H1 (cell line): ENCODE results near the gene ZNF672. TPM values are rescaled to one million over a fixed set of nuclear protein-coding genes. Genes with fewer than 3 reads are reported as not detected.

Experiments
- ATF2 ChIP-seq: IDR thresholded peaks from 2 replicates; pipeline ENCODE4 v1.6.1; 2012; ENCODE audit warnings: low read length, inconsistent platforms
- CHD7 ChIP-seq: fragments of 300-600 bp; sonication (generic); IDR thresholded peaks from 2 replicates; pipeline ENCODE4 v1.7.1; 2012; ENCODE audit warnings: low read length, moderate library complexity, mild to moderate bottlenecking, inconsistent platforms; ENCODE audit not compliant: insufficient replicate concordance
- FOSL1 ChIP-seq: IDR thresholded peaks from 2 replicates; pipeline ENCODE4 v1.6.1; 2011; ENCODE audit warnings: mild to moderate bottlenecking, low read depth, low read length, moderate library complexity; ENCODE audit not compliant: insufficient read depth
- GTF2F1 ChIP-seq: IDR thresholded peaks from 2 replicates; pipeline ENCODE4 v1.6.1; 2012; ENCODE audit warnings: low read depth, low read length, improper control_type of control experiment, borderline replicate concordance
- PHF8 ChIP-seq: fragments of 200-600 bp; sonication (generic); conservative IDR thresholded peaks from 2 replicates; pipeline ENCODE4 v1.7.1; 2012; ENCODE audit warnings: low read depth, mild to moderate bottlenecking, inconsistent platforms, low read length, moderate library complexity
- SUZ12 ChIP-seq: fragments of 200-600 bp; sonication (generic); IDR thresholded peaks from 2 replicates; pipeline ENCODE4 v1.6.1; 2012; ENCODE audit warnings: mild to moderate bottlenecking, inconsistent platforms, low read length, moderate library complexity, mixed read lengths
- TEAD4 ChIP-seq: IDR thresholded peaks from 2 replicates; pipeline ENCODE4 v1.6.1; 2012; ENCODE audit warnings: low read depth, low read length, inconsistent platforms, mixed read lengths
- polyA plus RNA-seq, 7 experiments: library from polyadenylated mRNA; depleted of rRNA in 3 of 7; stranded (reverse) in 5 of 7; unstranded in 2 of 7; fragments of >200 nt in 5 of 7; fragments of 200-250 nt in 2 of 7; gene quantifications; 1 replicate in 5 of 7; 2 replicates in 1 of 7; 4 replicates in 1 of 7; pipeline versions ENCODE4 v1.2.1 to v1.2.3, GENCODE V29; 2011 to 2013; ENCODE audit warnings: missing spikeins in 2 of 7, mixed read lengths in 2 of 7
- total RNA-seq: library from RNA; stranded (reverse); fragmentation: NEBNext Ultra II Directional; extraction: Animal tissue kit (Norgen Biotek cat#: 25700); gene quantifications from 2 replicates; pipeline ENCODE4 v1.2.1, GENCODE V29; 2021

The ZNF672 gene
- total and polyA plus RNA-seq, 2 of the 8 experiments (the other 6 are each of a cell fraction or from before 2014, with no cell fraction given): 30.7 to 40.4 TPM

GRCh38 chr1:248858891-248859889 is 21.2 kb downstream of the ZNF672 start, which contains the start of gene ZNF692 (continued):
- TF ChIP-seq FOSL1: no peak
- TF ChIP-seq TEAD4: no peak
- TF ChIP-seq GTF2F1: no peak
- no peak for TF ChIP-seq ATF2
- TF ChIP-seq PHF8: peak; percentile 69
- no peak for TF ChIP-seq CHD7
- no peak for TF ChIP-seq SUZ12
